ENCODE results near the gene CDH6.

CDH6 gene

DNA sequence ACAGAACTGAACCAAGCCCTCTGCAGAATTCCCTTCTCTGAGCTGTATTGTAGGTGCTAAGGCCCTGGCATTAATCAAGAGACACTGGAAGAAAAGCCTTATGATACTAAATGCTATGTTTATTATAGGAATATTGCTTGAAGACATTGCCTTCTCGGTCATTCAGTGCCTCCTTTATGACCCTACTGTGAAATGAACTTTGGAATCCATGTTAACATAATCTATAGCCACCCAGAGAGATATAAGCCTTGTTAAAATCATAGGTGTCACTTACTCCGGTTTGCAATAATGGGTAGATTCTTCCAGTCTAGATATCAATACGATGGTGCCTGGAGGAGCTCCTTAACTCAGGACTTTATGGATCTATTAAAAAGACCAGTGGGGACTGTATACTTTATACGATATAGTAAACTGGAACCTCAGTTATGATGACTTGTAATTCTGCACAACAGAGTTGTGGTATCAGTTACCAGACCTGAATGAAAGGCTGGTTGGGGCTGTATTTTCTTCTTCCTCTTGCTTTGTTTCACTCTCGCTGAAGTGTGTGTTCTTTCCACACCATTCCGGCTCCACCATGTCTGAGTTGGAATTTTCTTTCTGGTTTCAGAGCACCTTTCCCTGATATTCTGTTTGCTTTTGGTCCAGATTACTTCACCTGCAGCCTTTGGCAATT, 183.9 kb downstream of the CDH6 start:
- DNase-seq (ENCODE audit: low spot score): no peak

DNA sequence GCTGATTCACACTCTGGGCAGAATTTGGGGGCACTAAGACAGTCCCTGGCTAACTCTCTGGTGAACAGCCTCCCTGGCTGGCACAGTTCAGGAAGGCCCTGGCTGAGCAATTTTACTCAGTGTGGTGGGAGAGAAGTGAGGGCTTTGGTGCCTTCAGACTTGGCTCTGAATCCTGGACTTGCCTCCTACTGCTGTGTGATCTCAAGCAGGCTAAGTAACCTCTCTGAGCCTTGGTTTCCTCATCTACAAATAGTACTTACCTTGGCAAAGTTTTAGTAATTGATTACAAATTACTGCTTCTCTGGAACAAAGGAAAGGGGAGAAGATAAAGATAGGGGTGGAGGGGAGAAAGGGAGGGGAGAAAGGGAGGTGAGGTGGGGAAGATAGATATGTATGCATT, 184.7 kb downstream of the CDH6 start:
- DNase-seq (ENCODE audit: low spot score): no peak
